ENCODE data around the gene DOCK11. TPM values are rescaled to one million over a fixed set of nuclear protein-coding genes. Genes with fewer than 3 reads are reported as not detected.
"Not testable (repeated sequence)": the region's sequence is repeated elsewhere in the genome, so short reads cannot be mapped to it uniquely, and the experiment has no call there.

The DOCK11 gene
- total RNA-seq, 2 experiments from 2014 or later = 27.0 to 34.7 TPM

- H2AFZ ChIP-seq (ENCODE audit: low read length) = no peak overlapping the region
- TF ChIP-seq CTCF (conservative IDR thresholded peaks at IDR 0.05; ENCODE audit: low read length) = no peak
- H3K27ac ChIP-seq (ENCODE audit: low read depth, low read length, poor library complexity, severe bottlenecking) = no peak overlapping the region
- no TSS peak for BruUV-seq (replicated peaks)
- POLR2A ChIA-PET = no interaction called here
- H4K20me1 ChIP-seq (ENCODE audit: insufficient read depth, low read length) = no peaks in the 10 kb centered on the region
- no peaks in the 10 kb centered on the region for H3K4me1 ChIP-seq (ENCODE audit: insufficient read depth, low read length, poor library complexity, severe bottlenecking)
- H3K4me3 ChIP-seq (ENCODE audit: low read depth, low read length, poor library complexity, severe bottlenecking) = no peak overlapping the region
- peaks cover 23% of the 10 kb centered on the region for H3K36me3 ChIP-seq (ENCODE audit: insufficient read depth, low read length)
- H3K79me2 ChIP-seq (ENCODE audit: insufficient read depth, low read depth, low read length) = no peaks in the 10 kb centered on the region
- CTCF ChIA-PET (ENCODE audit: unreplicated experiment) = no interaction called here
- intact Hi-C loops (cut with micrococcal nuclease; ENCODE audit: unreplicated experiment) = no loop called here
- H3K9me2 ChIP-seq (ENCODE audit: insufficient read depth, low read length) = no peaks in the 10 kb centered on the region
- H3K9me3 ChIP-seq (ENCODE audit: low read length) = no peaks in the 10 kb centered on the region
- no peak for DNase-seq (ENCODE audit: low spot score)
- no peak overlapping the region for H3K4me2 ChIP-seq (ENCODE audit: low read length)
Measured at GRCh38 chrX:118583781-118584180, 88.2 kb downstream of the DOCK11 start.

- Histone ChIP-seq H3K9me3 (ENCODE audit: low read length) (no peaks in the 10 kb centered on the region), H3K4me2 (ENCODE audit: low read length) (no peak overlapping the region), H4K20me1 (ENCODE audit: insufficient read depth, low read length) (no peaks in the 10 kb centered on the region), H2AFZ (ENCODE audit: low read length) (no peak overlapping the region), H3K4me1 (ENCODE audit: insufficient read depth, low read length, poor library complexity, severe bottlenecking) (no peaks in the 10 kb centered on the region), H3K79me2 (ENCODE audit: insufficient read depth, low read depth, low read length) (no peaks in the 10 kb centered on the region), H3K27ac (ENCODE audit: low read depth, low read length, poor library complexity, severe bottlenecking) (no peak overlapping the region), H3K4me3 (ENCODE audit: low read depth, low read length, poor library complexity, severe bottlenecking) (no peak overlapping the region), H3K36me3 (ENCODE audit: insufficient read depth, low read length) (peaks cover 28% of the 10 kb centered on the region), H3K9me2 (ENCODE audit: insufficient read depth, low read length) (no peaks in the 10 kb centered on the region)
- BruUV-seq (replicated peaks) = no TSS peak
- intact Hi-C loops (cut with micrococcal nuclease; ENCODE audit: unreplicated experiment) = no loop called here
- CTCF ChIA-PET (ENCODE audit: unreplicated experiment) = no interaction called here
- POLR2A ChIA-PET = no interaction called here
- no peak for DNase-seq (ENCODE audit: low spot score)
- TF ChIP-seq CTCF (conservative IDR thresholded peaks at IDR 0.05; ENCODE audit: low read length) (no peak), EZH2phosphoT487 (IDR thresholded peaks at IDR 0.05; ENCODE audit: borderline replicate concordance, low read depth, low read length) (no peak)
Measured at GRCh38 chrX:118585296-118585695, 89.7 kb downstream of the DOCK11 start.

GRCh38 chrX:118586206-118586605 is 90.6 kb downstream of the DOCK11 start:
- H3K4me2 ChIP-seq (ENCODE audit: low read length); CTCF ChIA-PET (ENCODE audit: unreplicated experiment); H3K4me1 ChIP-seq (ENCODE audit: insufficient read depth, low read length, poor library complexity, severe bottlenecking); DNase-seq (ENCODE audit: low spot score); H3K9me2 ChIP-seq (ENCODE audit: insufficient read depth, low read length); H2AFZ ChIP-seq (ENCODE audit: low read length); H3K9me3 ChIP-seq (ENCODE audit: low read length); H3K4me3 ChIP-seq (ENCODE audit: low read depth, low read length, poor library complexity, severe bottlenecking); POLR2A ChIA-PET; H3K27ac ChIP-seq (ENCODE audit: low read depth, low read length, poor library complexity, severe bottlenecking); H3K79me2 ChIP-seq (ENCODE audit: insufficient read depth, low read depth, low read length); H4K20me1 ChIP-seq (ENCODE audit: insufficient read depth, low read length); BruUV-seq (replicated peaks); intact Hi-C loops (cut with micrococcal nuclease; ENCODE audit: unreplicated experiment): not testable (repeated sequence)
- peaks cover 29% of the 10 kb centered on the region for H3K36me3 ChIP-seq (ENCODE audit: insufficient read depth, low read length)
